Measurements from ENCODE around the gene BHLHA9. TPM values are rescaled to one million over a fixed set of nuclear protein-coding genes. Genes with fewer than 3 reads are reported as not detected.

Gene BHLHA9
- total and polyA plus RNA-seq, 9 of the 15 experiments (the other 6 are each of a cell fraction or from before 2014, with no cell fraction given): not detected

GRCh38 chr17:1255041-1255440 lies 15.2 kb upstream of the BHLHA9 start:
- intact Hi-C loops (cut with micrococcal nuclease): no loop called here
- H3K4me2 ChIP-seq (ENCODE audit: insufficient read depth, low read length): no peak overlapping the region
- in situ Hi-C loops (cut with MboI): loop anchor here (5.0 kb wide), 1 partner anchor 77 kb away; no protein-coding TSS in a partner anchor
- WGBS (ENCODE audit: insufficient coverage, low coverage, missing lambda C conversion rate): 23% methylated on average over 4 of the region's 6 CpGs
- H3K9ac ChIP-seq (ENCODE audit: insufficient read depth in 1 of 2, low read depth in 2 of 2, low read length in 2 of 2): no peak overlapping the region
- H2AFZ ChIP-seq (ENCODE audit: low read depth, low read length): no peak overlapping the region
- FAIRE-seq (no peak), ATAC-seq (no peak), DNase-seq (ENCODE audit: extremely low read depth in 1 of 4, low spot score in 3 of 4) (no peak)
- no peaks in the 10 kb centered on the region for H3K79me2 ChIP-seq (ENCODE audit: control insufficient read depth, insufficient read depth, low read length)
- no peaks in the 10 kb centered on the region for H3K9me3 ChIP-seq (replicated peaks; ENCODE audit: control insufficient read depth, insufficient read depth, low read depth, low read length)
- no peaks in the 10 kb centered on the region for H4K20me1 ChIP-seq (replicated peaks; ENCODE audit: control insufficient read depth, insufficient read depth, low read length)
- BruUV-seq (replicated peaks): no TSS peak
- POLR2A ChIA-PET: interaction anchor here (0.6 kb wide), 1 partner anchor 1081 kb away, joined by 3 read pairs; the partner anchor contains the start of gene TSR1
- H3K4me1 ChIP-seq (replicated peaks in 1 of 2; ENCODE audit: control insufficient read depth in 2 of 2, insufficient read depth in 2 of 2, low read length in 2 of 2): peaks cover 0 to 20% of the 10 kb centered on the region in 2 experiments; a peak in 3 of 5 replicates
- H3K27ac ChIP-seq (ENCODE audit: extremely low read depth, low read depth, low read length): no peak overlapping the region
- no peak for TF ChIP-seq ZNF324 (CRISPR knock-in tag; IDR thresholded peaks at IDR 0.05)
- no peak for TF ChIP-seq ZNF436 (CRISPR knock-in tag; IDR thresholded peaks at IDR 0.05)
- no peak for TF ChIP-seq BRF1 (IDR thresholded peaks at IDR 0.05; ENCODE audit: borderline replicate concordance, extremely low read depth, insufficient read length)
- TF ChIP-seq PBX2 (CRISPR knock-in tag; IDR thresholded peaks at IDR 0.05; ENCODE audit: low read depth): no peak
- TF ChIP-seq PBX2 (tag; conservative IDR thresholded peaks at IDR 0.05; ENCODE audit: low read depth): no peak
- no peak for TF ChIP-seq CBX3 (IDR thresholded peaks at IDR 0.05; ENCODE audit: borderline replicate concordance in 1 of 2, low read length in 2 of 2)
- TF ChIP-seq SREBF2 (CRISPR knock-in tag; IDR thresholded peaks at IDR 0.05): no peak
- TF ChIP-seq ZNF75A (CRISPR knock-in tag; IDR thresholded peaks at IDR 0.05): no peak
- H3K36me3 ChIP-seq (ENCODE audit: control insufficient read depth, insufficient read depth, low read length): no peaks in the 10 kb centered on the region
- no peak overlapping the region for H3K4me3 ChIP-seq
- CTCF ChIA-PET (ENCODE audit: low intra/inter-chr PET ratio): no interaction called here
- H3K9me1 ChIP-seq (ENCODE audit: control insufficient read depth, insufficient read depth, low read length): no peaks in the 10 kb centered on the region
- peaks cover 0 to 5% of the 10 kb centered on the region in 2 experiments; a peak in 2 of 5 replicates for H3K27me3 ChIP-seq (ENCODE audit: control insufficient read depth in 2 of 2, insufficient read depth in 2 of 2, low read length in 2 of 2)

Data from K562 (cell line).